GM12878 (cell line): ENCODE measurements around the gene PJA2.

ENCODE experiments used
- ATF3 ChIP-seq: IDR thresholded peaks from 2 replicates; pipeline ENCODE4 v1.6.1; 2011; ENCODE audit warnings: low read depth, mild to moderate bottlenecking, low read length, moderate library complexity, borderline replicate concordance; ENCODE audit errors: extremely low read depth
- CBX5 ChIP-seq: sonication (generic); IDR thresholded peaks from 2 replicates; pipeline ENCODE4 v1.6.1; 2016; ENCODE audit warnings: low read depth, moderate library complexity, mild to moderate bottlenecking, inconsistent platforms
- CTCF ChIP-seq, 3 experiments: IDR thresholded peaks in 2 of 3; conservative IDR thresholded peaks in 1 of 3; 2 replicates each; pipeline ENCODE4 v1.5.1; 2011; ENCODE audit warnings: low read depth in 3 of 3, low read length in 3 of 3, mild to moderate bottlenecking in 3 of 3, control low read depth in 2 of 3, moderate library complexity in 2 of 3, inconsistent platforms in 1 of 3, mixed read lengths in 1 of 3; ENCODE audit not compliant: control insufficient read depth in 2 of 3, insufficient read depth in 1 of 3; ENCODE audit errors: extremely low read depth in 1 of 3
- MEF2A ChIP-seq: IDR thresholded peaks from 2 replicates; pipeline ENCODE4 v1.6.1; 2011; ENCODE audit warnings: low read depth, mild to moderate bottlenecking, low read length, moderate library complexity; ENCODE audit not compliant: insufficient read depth
- NFIC ChIP-seq: IDR thresholded peaks from 2 replicates; pipeline ENCODE4 v1.6.1; 2012; ENCODE audit warnings: low read depth, mild to moderate bottlenecking, inconsistent platforms, low read length, moderate library complexity
- POLR2A ChIP-seq: IDR thresholded peaks from 2 replicates; pipeline ENCODE4 v1.6.1; 2011; ENCODE audit warnings: low read depth, mild to moderate bottlenecking, low read length
- RELA ChIP-seq: fragments of 450-650 bp; IDR thresholded peaks from 2 replicates; pipeline ENCODE4 v1.8.0; 2014; ENCODE audit warnings: borderline replicate concordance; ENCODE audit not compliant: partially characterized antibody
- SREBF1 ChIP-seq: IDR thresholded peaks from 2 replicates; pipeline ENCODE4 v1.6.1; 2012; ENCODE audit warnings: mild to moderate bottlenecking, low read length
- ZBTB33 ChIP-seq: fragments of 450-650 bp; IDR thresholded peaks from 2 replicates; pipeline ENCODE4 v1.6.1; 2017; ENCODE audit warnings: mild to moderate bottlenecking

GRCh38 chr5:109307951-109308350 is 101.8 kb downstream of the PJA2 start:
- TF ChIP-seq ZBTB33: no peak
- TF ChIP-seq CBX5: no peak
- no peak for TF ChIP-seq CTCF (IDR thresholded peaks at IDR 0.05 in 2 of 3, conservative IDR thresholded peaks at IDR 0.05 in 1 of 3; ENCODE audit: control insufficient read depth in 2 of 3, extremely low read depth in 1 of 3, insufficient read depth in 1 of 3, low read depth in 3 of 3, low read length in 3 of 3)
- TF ChIP-seq SREBF1: no peak
- no peak for TF ChIP-seq ATF3
- TF ChIP-seq POLR2A: no peak
- no peak for TF ChIP-seq RELA
- no peak for TF ChIP-seq MEF2A
- no peak for TF ChIP-seq NFIC
